Activated T-cell treated with anti-CD3 and anti-CD28 coated beads for 24 hours (primary cell): ENCODE measurements around the gene CRYBB3.
"Not testable (repeated sequence)": the region's sequence is repeated elsewhere in the genome, so short reads cannot be mapped to it uniquely, and the experiment has no call there.

Experiments used
- DNase-seq: peaks from one replicate; pipeline ENCODE4 v3.0.0-alpha.2; 2020; ENCODE audit warnings: low read depth

Gene CRYBB3

GRCh38 chr22:25176175-25176574 is 23.5 kb upstream of the CRYBB3 start:
- no peak for DNase-seq

- no peak for DNase-seq
These were observed 22.9 kb upstream of the CRYBB3 start for GRCh38 chr22:25176799-25177198.

- no peak for DNase-seq
These were observed 22.4 kb upstream of the CRYBB3 start for GRCh38 chr22:25177226-25177625.

GRCh38 chr22:25177895-25178294 is 21.8 kb upstream of the CRYBB3 start:
- DNase-seq = no peak

GRCh38 chr22:25178348-25178747 is 21.3 kb upstream of the CRYBB3 start:
- not testable (repeated sequence) for DNase-seq

GRCh38 chr22:25178869-25179631 is 20.6 kb upstream of the CRYBB3 start:
- not testable (repeated sequence) for DNase-seq

- DNase-seq = no peak
These were observed 17.2 kb upstream of the CRYBB3 start for GRCh38 chr22:25182131-25183110.

GRCh38 chr22:25183949-25184619 is 15.6 kb upstream of the CRYBB3 start:
- no peak for DNase-seq

- no peak for DNase-seq
These were observed 13.5 kb upstream of the CRYBB3 start for GRCh38 chr22:25186140-25186539.

- no peak for DNase-seq
These were observed 12.2 kb upstream of the CRYBB3 start for GRCh38 chr22:25187469-25187868.

GRCh38 chr22:25192406-25192805 is 7.3 kb upstream of the CRYBB3 start:
- no peak for DNase-seq

GRCh38 chr22:25193130-25193529 is 6.5 kb upstream of the CRYBB3 start:
- no peak for DNase-seq

GRCh38 chr22:25193548-25193947 is 6.1 kb upstream of the CRYBB3 start:
- DNase-seq = no peak

GRCh38 chr22:25196326-25196725 is 3.3 kb upstream of the CRYBB3 start:
- no peak for DNase-seq

GRCh38 chr22:25197340-25197739 is 2.3 kb upstream of the CRYBB3 start:
- no peak for DNase-seq

GRCh38 chr22:25200967-25201366 is 1.3 kb downstream of the CRYBB3 start:
- no peak for DNase-seq

- no peak for DNase-seq
These were observed 2.1 kb downstream of the CRYBB3 start for GRCh38 chr22:25201557-25202273.

- DNase-seq = peak; percentile 42
These were observed 2.7 kb downstream of the CRYBB3 start for GRCh38 chr22:25202290-25202921.

- DNase-seq = no peak
These were observed 3.4 kb downstream of the CRYBB3 start for GRCh38 chr22:25203082-25203481.

- DNase-seq = not testable (repeated sequence)
These were observed 4.9 kb downstream of the CRYBB3 start for GRCh38 chr22:25204547-25204946.

GRCh38 chr22:25205847-25206246 is 6.2 kb downstream of the CRYBB3 start:
- DNase-seq = no peak
